Activated CD8-positive, alpha-beta memory T cell treated with anti-CD3 and anti-CD28 coated beads, Interleukin-2, amount 50 U/mL, for 24 hours (primary cell): ENCODE results near the gene ARHGAP12.
"Not testable (repeated sequence)": the region's sequence is repeated elsewhere in the genome, so short reads cannot be mapped to it uniquely, and the experiment has no call there.

ENCODE experiments used
- DNase-seq: peaks from one replicate; pipeline ENCODE4 v3.0.0-alpha.2; 2020; ENCODE audit errors: extremely low read depth

Gene ARHGAP12

GRCh38 chr10:31926765-31927564 lies 1.7 kb downstream of the ARHGAP12 start:
- DNase-seq = no peak

- DNase-seq = no peak
These were observed 2.5 kb downstream of the ARHGAP12 start for GRCh38 chr10:31926160-31926559.

- DNase-seq = no peak
These were observed 3.8 kb downstream of the ARHGAP12 start for GRCh38 chr10:31924833-31925232.

- no peak for DNase-seq
These were observed 5.2 kb downstream of the ARHGAP12 start for GRCh38 chr10:31923389-31923788.

- no peak for DNase-seq
These were observed 7.6 kb downstream of the ARHGAP12 start for GRCh38 chr10:31921031-31921430.

- no peak for DNase-seq
These were observed 8.1 kb downstream of the ARHGAP12 start for GRCh38 chr10:31920538-31920937.

GRCh38 chr10:31918671-31919409 lies 9.8 kb downstream of the ARHGAP12 start:
- no peak for DNase-seq

GRCh38 chr10:31914370-31914769 lies 14.3 kb downstream of the ARHGAP12 start:
- DNase-seq = no peak

- no peak for DNase-seq
These were observed 15.5 kb downstream of the ARHGAP12 start for GRCh38 chr10:31912898-31913850.

- no peak for DNase-seq
These were observed 16.3 kb downstream of the ARHGAP12 start for GRCh38 chr10:31912289-31912688.

- DNase-seq = no peak
These were observed 18.6 kb downstream of the ARHGAP12 start for GRCh38 chr10:31910016-31910415.

GRCh38 chr10:31908157-31908556 lies 20.5 kb downstream of the ARHGAP12 start:
- no peak for DNase-seq

- no peak for DNase-seq
These were observed 22.6 kb downstream of the ARHGAP12 start for GRCh38 chr10:31906039-31906438.

GRCh38 chr10:31905586-31905985 lies 23.0 kb downstream of the ARHGAP12 start:
- no peak for DNase-seq

- no peak for DNase-seq
These were observed 26.0 kb downstream of the ARHGAP12 start for GRCh38 chr10:31902625-31903024.

GRCh38 chr10:31897506-31897905 lies 31.1 kb downstream of the ARHGAP12 start:
- DNase-seq = no peak

GRCh38 chr10:31896968-31897384 lies 31.7 kb downstream of the ARHGAP12 start:
- no peak for DNase-seq

GRCh38 chr10:31895722-31896121 lies 32.9 kb downstream of the ARHGAP12 start:
- DNase-seq = not testable (repeated sequence)

GRCh38 chr10:31888442-31888841 lies 40.2 kb downstream of the ARHGAP12 start:
- no peak for DNase-seq

- DNase-seq = no peak
These were observed 40.8 kb downstream of the ARHGAP12 start for GRCh38 chr10:31887850-31888249.

- no peak for DNase-seq
These were observed 41.7 kb downstream of the ARHGAP12 start for GRCh38 chr10:31886885-31887284.

GRCh38 chr10:31885971-31886370 lies 42.7 kb downstream of the ARHGAP12 start:
- no peak for DNase-seq
